Ecto neural progenitor cell (in vitro differentiated cells): ENCODE measurements around the gene RASGRP3.

Source experiments
- DNase-seq: peaks from one replicate; pipeline ENCODE4 v3.0.0-alpha.2; 2018; ENCODE audit warnings: low spot score

The RASGRP3 gene

GRCh38 chr2:33492399-33493134 lies 16.1 kb downstream of the RASGRP3 start:
- no peak for DNase-seq

GRCh38 chr2:33494155-33494779 lies 17.8 kb downstream of the RASGRP3 start:
- no peak for DNase-seq

- DNase-seq = no peak
These were observed 18.6 kb downstream of the RASGRP3 start for GRCh38 chr2:33494877-33495641.

GRCh38 chr2:33495683-33496082 lies 19.2 kb downstream of the RASGRP3 start:
- DNase-seq = no peak

- DNase-seq = no peak
These were observed 19.7 kb downstream of the RASGRP3 start for GRCh38 chr2:33496150-33496549.

- DNase-seq = no peak
These were observed 20.3 kb downstream of the RASGRP3 start for GRCh38 chr2:33496726-33497125.

- no peak for DNase-seq
These were observed 20.8 kb downstream of the RASGRP3 start for GRCh38 chr2:33497221-33497650.

- DNase-seq = no peak
These were observed 22.0 kb downstream of the RASGRP3 start for GRCh38 chr2:33498291-33498956.

- no peak for DNase-seq
These were observed 23.7 kb downstream of the RASGRP3 start for GRCh38 chr2:33500177-33500576.

GRCh38 chr2:33502025-33502424 lies 25.6 kb downstream of the RASGRP3 start:
- DNase-seq = no peak

GRCh38 chr2:33503002-33503401 lies 26.6 kb downstream of the RASGRP3 start:
- DNase-seq = no peak

GRCh38 chr2:33505966-33506365 lies 29.5 kb downstream of the RASGRP3 start:
- DNase-seq = no peak

GRCh38 chr2:33509908-33510585 lies 33.6 kb downstream of the RASGRP3 start:
- DNase-seq = no peak

GRCh38 chr2:33510586-33510968 lies 34.1 kb downstream of the RASGRP3 start:
- DNase-seq = no peak

- no peak for DNase-seq
These were observed 34.7 kb downstream of the RASGRP3 start for GRCh38 chr2:33511141-33511540.

GRCh38 chr2:33512112-33512511 lies 35.7 kb downstream of the RASGRP3 start:
- DNase-seq = no peak

GRCh38 chr2:33513480-33513879 lies 37.0 kb downstream of the RASGRP3 start:
- DNase-seq = no peak

GRCh38 chr2:33516456-33516995 lies 40.1 kb downstream of the RASGRP3 start:
- no peak for DNase-seq

- DNase-seq = no peak
These were observed 41.8 kb downstream of the RASGRP3 start for GRCh38 chr2:33518200-33518599.

GRCh38 chr2:33518929-33519328 lies 42.5 kb downstream of the RASGRP3 start:
- DNase-seq = no peak

GRCh38 chr2:33521791-33522281 lies 45.4 kb downstream of the RASGRP3 start:
- DNase-seq = no peak
